ENCODE results near the gene SUGCT. TPM values are rescaled to one million over a fixed set of nuclear protein-coding genes. Genes with fewer than 3 reads are reported as not detected.

Gene SUGCT
- total RNA-seq, 4 donors from 2014 or later: 0.83 to 7.1 (median 3.2) TPM

- H3K4me1 ChIP-seq: peaks cover 0 to 2% (median 0%) of the 10 kb centered on the region in 3 donors
- no peaks in the 10 kb centered on the region for H3K9me3 ChIP-seq
- intact Hi-C loops (cut with DNase I): no loop called here
- H3K36me3 ChIP-seq: no peaks in the 10 kb centered on the region
- TF ChIP-seq POLR2A (IDR thresholded peaks at IDR 0.05) (no peak), CTCF (IDR thresholded peaks at IDR 0.05) (peak in 3 of 6 experiments; percentile 7 to 23 (median 15))
- no peak overlapping the region for H3K27ac ChIP-seq
- H3K4me3 ChIP-seq: no peak overlapping the region
- WGBS, 2 donors: 67 to 72% methylated on average over 2 of the region's 2 CpGs
- no peaks in the 10 kb centered on the region for H3K27me3 ChIP-seq
- DNase-seq: no peak
These were observed 64.4 kb downstream of the SUGCT start for GRCh38 chr7:40199076-40199802.

DNA sequence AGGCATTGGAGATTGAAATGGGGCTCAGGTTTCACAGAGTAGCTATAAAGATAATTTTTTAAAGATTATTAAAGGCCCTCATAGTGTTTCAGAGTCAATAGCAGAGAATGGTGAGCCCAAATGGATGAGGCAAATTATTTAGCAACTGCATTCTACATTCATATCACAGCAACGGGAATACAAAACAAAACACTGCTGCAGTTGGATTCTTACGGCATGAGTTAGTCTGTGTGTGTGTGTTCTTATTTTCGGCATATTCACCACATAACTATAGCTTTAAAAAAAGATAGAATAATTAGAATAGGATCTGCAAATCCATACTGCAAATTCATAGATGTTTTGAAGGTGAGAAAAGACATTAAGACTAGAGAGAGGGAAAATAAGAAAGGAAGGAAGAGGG, 66.0 kb downstream of the SUGCT start:
- no peaks in the 10 kb centered on the region for H3K9me3 ChIP-seq
- H3K36me3 ChIP-seq: no peaks in the 10 kb centered on the region
- H3K27me3 ChIP-seq: no peaks in the 10 kb centered on the region
- H3K4me1 ChIP-seq: no peaks in the 10 kb centered on the region
- H3K27ac ChIP-seq: peak overlapping the region in 2 of 4 donors; percentile 38 to 51
- H3K4me3 ChIP-seq: no peak overlapping the region
- no peak for DNase-seq
- WGBS, 2 donors: 49 to 59% methylated on average over 3 of the region's 3 CpGs
- no peak for TF ChIP-seq CTCF (IDR thresholded peaks at IDR 0.05)
- TF ChIP-seq POLR2A (IDR thresholded peaks at IDR 0.05): no peak
- intact Hi-C loops (cut with DNase I): no loop called here

DNA sequence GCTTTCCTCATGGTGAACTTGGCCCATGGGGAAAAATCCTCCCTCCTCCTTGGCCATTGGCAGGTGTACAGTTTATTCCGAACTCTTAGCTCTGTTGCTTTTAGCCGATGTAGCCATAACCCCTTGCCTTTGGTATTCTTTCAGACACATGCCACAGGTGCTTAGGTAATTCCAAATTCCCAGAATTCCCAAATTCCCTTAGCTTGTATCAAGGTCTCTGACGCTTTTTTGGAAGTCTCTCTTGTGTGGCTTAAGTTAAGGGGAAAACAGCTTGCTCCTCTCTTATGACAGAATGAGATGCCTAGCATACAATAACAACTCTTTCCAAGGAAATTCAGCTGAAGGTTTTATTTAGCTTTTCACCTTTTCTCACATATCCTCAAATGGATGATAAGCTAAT, 68.0 kb downstream of the SUGCT start:
- Histone ChIP-seq H3K9me3 (no peaks in the 10 kb centered on the region), H3K4me3 (no peak overlapping the region), H3K36me3 (no peaks in the 10 kb centered on the region), H3K4me1 (no peaks in the 10 kb centered on the region), H3K27me3 (no peaks in the 10 kb centered on the region), H3K27ac (peak overlapping the region in 1 of 4 donors; percentile 44)
- 71 to 80% methylated on average over 3 of the region's 3 CpGs for WGBS, 2 donors
- DNase-seq: no peak
- intact Hi-C loops (cut with DNase I): no loop called here
- TF ChIP-seq CTCF (IDR thresholded peaks at IDR 0.05) (no peak), POLR2A (IDR thresholded peaks at IDR 0.05) (no peak)

DNA sequence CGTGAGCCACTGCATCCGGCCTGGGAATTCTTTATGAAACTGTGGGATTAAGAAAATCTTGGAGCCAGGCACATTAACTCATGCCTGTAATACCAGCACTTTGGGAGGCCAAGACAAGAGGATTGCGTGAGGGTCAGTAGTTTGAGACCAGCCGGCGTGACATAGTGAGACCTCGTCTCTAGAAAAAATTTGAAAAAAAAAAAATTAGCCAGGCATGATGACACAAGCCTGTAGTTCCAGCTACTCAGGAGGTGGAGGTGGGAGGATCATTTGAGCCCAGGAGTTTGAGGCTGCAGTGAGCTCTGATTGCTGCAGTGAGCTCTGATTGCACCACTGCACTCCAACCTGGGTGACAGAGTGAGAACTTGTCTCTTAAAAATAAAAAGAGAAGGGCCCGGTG, 69.8 kb downstream of the SUGCT start:
- no peaks in the 10 kb centered on the region for H3K27me3 ChIP-seq
- intact Hi-C loops (cut with DNase I): no loop called here
- 88 to 92% methylated on average over 5 to 7 of the region's 7 CpGs for WGBS, 2 donors

More for the DNA sequence above, 69.8 kb downstream of the SUGCT start:
- TF ChIP-seq POLR2A (IDR thresholded peaks at IDR 0.05) (no peak), CTCF (IDR thresholded peaks at IDR 0.05) (no peak)
- no peak for DNase-seq
- Histone ChIP-seq H3K4me1 (no peaks in the 10 kb centered on the region), H3K36me3 (no peaks in the 10 kb centered on the region), H3K27ac (no peak overlapping the region), H3K4me3 (no peak overlapping the region), H3K9me3 (no peaks in the 10 kb centered on the region)
